B cell (primary cell): Measurements from ENCODE around the gene C1QTNF7.

Experiments
- EZH2 ChIP-seq: IDR thresholded peaks from 2 replicates; pipeline ENCODE4 v1.6.1; 2012; ENCODE audit warnings: borderline replicate concordance, low read depth, mild to moderate bottlenecking, moderate library complexity, low read length; ENCODE audit not compliant: insufficient read depth, poor library complexity, severe bottlenecking
- TF ChIP-seq, protein P1 (sequence below): fragments of 200-600 bp; IDR thresholded peaks from one replicate; pipeline ENCODE4 v1.8.0; 2022; ENCODE audit warnings: antibody characterized with exemption, mild to moderate bottlenecking

DNA sequence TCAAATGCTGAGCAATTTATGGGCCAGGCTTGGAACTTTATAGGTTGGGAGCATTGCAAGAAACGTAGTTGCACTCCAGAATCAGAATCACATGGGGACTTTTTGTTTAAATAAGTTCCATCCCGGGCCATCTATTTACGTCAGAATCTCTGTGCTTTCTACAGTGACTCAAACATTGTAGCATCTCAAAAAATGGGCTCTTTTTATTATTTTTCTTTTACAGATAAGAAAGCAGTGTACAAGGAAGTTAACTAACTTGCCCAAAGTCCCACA is 52.0 kb downstream of the C1QTNF7 start:
- TF ChIP-seq, protein P1, sequence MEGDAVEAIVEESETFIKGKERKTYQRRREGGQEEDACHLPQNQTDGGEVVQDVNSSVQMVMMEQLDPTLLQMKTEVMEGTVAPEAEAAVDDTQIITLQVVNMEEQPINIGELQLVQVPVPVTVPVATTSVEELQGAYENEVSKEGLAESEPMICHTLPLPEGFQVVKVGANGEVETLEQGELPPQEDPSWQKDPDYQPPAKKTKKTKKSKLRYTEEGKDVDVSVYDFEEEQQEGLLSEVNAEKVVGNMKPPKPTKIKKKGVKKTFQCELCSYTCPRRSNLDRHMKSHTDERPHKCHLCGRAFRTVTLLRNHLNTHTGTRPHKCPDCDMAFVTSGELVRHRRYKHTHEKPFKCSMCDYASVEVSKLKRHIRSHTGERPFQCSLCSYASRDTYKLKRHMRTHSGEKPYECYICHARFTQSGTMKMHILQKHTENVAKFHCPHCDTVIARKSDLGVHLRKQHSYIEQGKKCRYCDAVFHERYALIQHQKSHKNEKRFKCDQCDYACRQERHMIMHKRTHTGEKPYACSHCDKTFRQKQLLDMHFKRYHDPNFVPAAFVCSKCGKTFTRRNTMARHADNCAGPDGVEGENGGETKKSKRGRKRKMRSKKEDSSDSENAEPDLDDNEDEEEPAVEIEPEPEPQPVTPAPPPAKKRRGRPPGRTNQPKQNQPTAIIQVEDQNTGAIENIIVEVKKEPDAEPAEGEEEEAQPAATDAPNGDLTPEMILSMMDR = no peak
- TF ChIP-seq EZH2 = no peak
